AG09309 (cell line): ENCODE data around the gene LBH.

Experiments
- DNase-seq: peaks from one replicate; pipeline ENCODE4 v3.0.0-alpha.2; 2010; ENCODE audit warnings: low read depth
- H3K4me3 ChIP-seq: 2 replicates; pipeline ENCODE4 v1.5.1; 2011; ENCODE audit warnings: mild to moderate bottlenecking, low read depth, low read length, moderate library complexity; ENCODE audit not compliant: control insufficient read depth
- CTCF ChIP-seq: IDR thresholded peaks from 2 replicates; pipeline ENCODE4 v1.5.1; 2011; ENCODE audit warnings: mild to moderate bottlenecking, low read depth, low read length, inconsistent platforms; ENCODE audit not compliant: insufficient read depth, control insufficient read depth; ENCODE audit errors: missing control alignments

The LBH gene

GRCh38 chr2:30261695-30262211, 30.4 kb downstream of the LBH start:
- TF ChIP-seq CTCF = no peak
- no peak overlapping the region for H3K4me3 ChIP-seq
- DNase-seq = no peak

- no peak for TF ChIP-seq CTCF
- no peak for DNase-seq
- no peak overlapping the region for H3K4me3 ChIP-seq
Observed at GRCh38 chr2:30262716-30263309, 31.5 kb downstream of the LBH start.

- no peak for DNase-seq
- no peak overlapping the region for H3K4me3 ChIP-seq
- no peak for TF ChIP-seq CTCF
Observed at GRCh38 chr2:30264274-30264673, 32.9 kb downstream of the LBH start.

- no peak for DNase-seq
- TF ChIP-seq CTCF = no peak
- no peak overlapping the region for H3K4me3 ChIP-seq
Observed at GRCh38 chr2:30265052-30266015, 34.0 kb downstream of the LBH start.

GRCh38 chr2:30266051-30266621, 34.8 kb downstream of the LBH start:
- H3K4me3 ChIP-seq = no peak overlapping the region
- DNase-seq = no peak
- no peak for TF ChIP-seq CTCF

- DNase-seq = no peak
- no peak for TF ChIP-seq CTCF
- no peak overlapping the region for H3K4me3 ChIP-seq
Observed at GRCh38 chr2:30266705-30267104, 35.4 kb downstream of the LBH start.
